Fibroblast of mammary gland (primary cell): ENCODE data around the gene PVR.
"Not testable (repeated sequence)": the region's sequence is repeated elsewhere in the genome, so short reads cannot be mapped to it uniquely, and the experiment has no call there.

Experiments used
- DNase-seq: peaks from one replicate; pipeline ENCODE4 v3.0.0-alpha.2; 2010; ENCODE audit warnings: low read depth
- H3K4me3 ChIP-seq: 2 replicates; pipeline ENCODE4 v1.5.1; 2011; ENCODE audit warnings: low read depth, mild to moderate bottlenecking, low read length, moderate library complexity; ENCODE audit not compliant: control insufficient read depth
- TF ChIP-seq, protein P1 (sequence below): conservative IDR thresholded peaks from 2 replicates; pipeline ENCODE4 v1.5.1; 2011; ENCODE audit warnings: low read depth, low read length, inconsistent platforms; ENCODE audit not compliant: control insufficient read depth, insufficient read depth

PVR gene

GRCh38 chr19:44608391-44608821 lies 35.3 kb upstream of the PVR start:
- no peak overlapping the region for H3K4me3 ChIP-seq
- TF ChIP-seq, protein P1, sequence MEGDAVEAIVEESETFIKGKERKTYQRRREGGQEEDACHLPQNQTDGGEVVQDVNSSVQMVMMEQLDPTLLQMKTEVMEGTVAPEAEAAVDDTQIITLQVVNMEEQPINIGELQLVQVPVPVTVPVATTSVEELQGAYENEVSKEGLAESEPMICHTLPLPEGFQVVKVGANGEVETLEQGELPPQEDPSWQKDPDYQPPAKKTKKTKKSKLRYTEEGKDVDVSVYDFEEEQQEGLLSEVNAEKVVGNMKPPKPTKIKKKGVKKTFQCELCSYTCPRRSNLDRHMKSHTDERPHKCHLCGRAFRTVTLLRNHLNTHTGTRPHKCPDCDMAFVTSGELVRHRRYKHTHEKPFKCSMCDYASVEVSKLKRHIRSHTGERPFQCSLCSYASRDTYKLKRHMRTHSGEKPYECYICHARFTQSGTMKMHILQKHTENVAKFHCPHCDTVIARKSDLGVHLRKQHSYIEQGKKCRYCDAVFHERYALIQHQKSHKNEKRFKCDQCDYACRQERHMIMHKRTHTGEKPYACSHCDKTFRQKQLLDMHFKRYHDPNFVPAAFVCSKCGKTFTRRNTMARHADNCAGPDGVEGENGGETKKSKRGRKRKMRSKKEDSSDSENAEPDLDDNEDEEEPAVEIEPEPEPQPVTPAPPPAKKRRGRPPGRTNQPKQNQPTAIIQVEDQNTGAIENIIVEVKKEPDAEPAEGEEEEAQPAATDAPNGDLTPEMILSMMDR = no peak
- DNase-seq = peak; percentile 33

- DNase-seq = peak; percentile 18
- no peak overlapping the region for H3K4me3 ChIP-seq
- TF ChIP-seq, protein P1 = no peak
Observed at GRCh38 chr19:44609219-44609618, 34.5 kb upstream of the PVR start.

- H3K4me3 ChIP-seq = not testable (repeated sequence)
- TF ChIP-seq, protein P1 = peak; percentile 53
- peak; percentile 44 for DNase-seq
Observed at GRCh38 chr19:44610497-44610896, 33.2 kb upstream of the PVR start.

DNA sequence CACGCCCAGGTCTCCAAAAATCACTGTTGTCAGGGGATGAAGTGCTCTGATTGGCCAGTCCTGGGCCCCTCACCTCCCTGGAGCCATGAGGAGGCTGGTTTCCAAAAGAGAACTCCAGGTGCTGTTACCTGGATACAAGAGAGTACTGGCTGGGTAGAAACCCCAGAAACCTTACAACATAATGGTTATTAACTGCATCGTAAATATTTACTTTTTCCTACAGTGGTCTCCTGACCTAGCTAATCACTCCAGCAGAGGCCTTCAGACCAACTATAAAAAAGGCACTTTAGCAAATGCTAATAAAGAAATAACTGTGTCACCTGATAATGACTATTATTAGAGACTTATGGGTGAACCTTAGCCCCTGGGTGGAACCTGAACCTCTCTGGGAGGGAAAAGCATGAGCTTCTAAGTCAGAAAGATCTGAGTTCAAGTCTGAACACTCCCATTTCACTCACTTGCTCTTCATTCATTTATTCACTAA lies 31.9 kb upstream of the PVR start:
- DNase-seq = no peak
- H3K4me3 ChIP-seq = no peak overlapping the region
- TF ChIP-seq, protein P1 = no peak

DNA sequence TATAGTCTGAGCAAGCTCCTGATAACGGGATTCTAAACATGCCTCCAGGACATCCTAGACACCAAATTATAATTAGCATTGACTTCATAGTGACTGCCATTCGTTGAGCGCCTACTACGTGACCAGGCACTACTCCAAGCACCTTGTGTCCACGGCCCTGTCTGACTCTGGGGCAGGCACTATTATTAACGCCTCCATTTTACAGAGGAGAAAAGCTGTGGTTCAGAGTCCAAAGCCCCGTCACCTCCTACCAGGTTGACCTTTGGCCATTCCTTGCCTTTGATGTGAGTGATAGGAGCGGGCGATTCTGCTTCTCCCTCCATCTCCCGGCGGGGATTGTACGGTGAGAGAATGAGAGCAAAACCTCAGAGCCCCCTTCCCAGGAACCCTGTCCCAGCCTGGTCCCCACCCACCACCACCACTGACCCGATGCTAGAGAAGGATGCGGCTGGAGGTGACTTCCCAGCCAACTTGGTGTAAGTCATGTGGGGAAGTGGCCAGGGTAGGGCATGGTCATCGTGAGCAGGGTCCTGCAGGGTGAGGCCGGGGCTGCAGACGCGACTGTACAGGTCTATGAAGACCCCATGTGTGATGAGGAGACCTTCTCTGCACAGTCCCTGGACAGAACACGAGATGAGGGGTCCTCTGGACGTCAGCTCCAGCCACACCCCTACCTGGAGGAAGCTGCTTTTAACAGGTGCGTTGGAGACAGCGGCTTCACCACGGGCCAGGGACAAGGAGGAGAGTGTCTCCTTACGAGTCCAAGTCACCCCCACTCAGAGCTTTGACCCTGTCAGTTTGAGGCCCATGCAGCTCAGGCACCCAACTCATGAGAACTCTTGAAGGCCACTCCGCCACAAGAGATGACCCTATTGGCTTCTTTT lies 30.2 kb upstream of the PVR start, which contains the start of gene IGSF23:
Gene IGSF23 (plus strand): TSS at position 269 of the 884 bp plus-strand sequence. CDS start 83 bp downstream, at position 352.
- TF ChIP-seq, protein P1 = no peak
- DNase-seq = no peak
- no peak within 1 kb of the TSS for H3K4me3 ChIP-seq

GRCh38 chr19:44614313-44614712 lies 29.4 kb upstream of the PVR start:
- TF ChIP-seq, protein P1 = no peak
- DNase-seq = no peak
- no peak overlapping the region for H3K4me3 ChIP-seq
